Hepatocyte (in vitro differentiated cells): Measurements from ENCODE around the gene PTCD2. TPM values are rescaled to one million over a fixed set of nuclear protein-coding genes. Genes with fewer than 3 reads are reported as not detected.

Experiments
- DNase-seq: peaks from one replicate; pipeline ENCODE4 v3.0.0-alpha.2; 2016; ENCODE audit warnings: low spot score
- H2AFZ ChIP-seq: fragments of 200-600 bp; sonication (generic); 2 replicates; pipeline ENCODE4 v1.6.0; 2016; ENCODE audit warnings: antibody characterized with exemption, mild to moderate bottlenecking
- H3K27ac ChIP-seq: fragments of 200-600 bp; sonication (generic); 2 replicates; pipeline ENCODE4 v1.5.1; 2016; ENCODE audit warnings: mild to moderate bottlenecking
- H3K27me3 ChIP-seq: fragments of 200-600 bp; sonication (generic); 2 replicates; pipeline ENCODE4 v1.6.1; 2016
- H3K36me3 ChIP-seq: fragments of 200-600 bp; sonication (generic); replicated peaks from 2 replicates; pipeline ENCODE4 v1.5.1; 2016; ENCODE audit warnings: low read depth; ENCODE audit not compliant: insufficient read depth
- H3K4me1 ChIP-seq: fragments of 200-600 bp; sonication (generic); 2 replicates; pipeline ENCODE4 v1.5.1; 2016; ENCODE audit warnings: mild to moderate bottlenecking, moderate library complexity; ENCODE audit not compliant: insufficient read depth
- H3K4me2 ChIP-seq: fragments of 200-600 bp; sonication (generic); 2 replicates; pipeline ENCODE4 v1.6.0; 2016
- H3K4me3 ChIP-seq: fragments of 200-600 bp; sonication (generic); 2 replicates; pipeline ENCODE4 v1.5.1; 2016; ENCODE audit warnings: mild to moderate bottlenecking
- H3K79me2 ChIP-seq: fragments of 200-600 bp; sonication (generic); 2 replicates; pipeline ENCODE4 v1.6.0; 2017; ENCODE audit warnings: mild to moderate bottlenecking
- H3K9me2 ChIP-seq: fragments of 200-600 bp; sonication (generic); replicated peaks from 2 replicates; pipeline ENCODE4 v1.6.0; 2017; ENCODE audit warnings: mild to moderate bottlenecking; ENCODE audit not compliant: insufficient read depth
- H3K9me3 ChIP-seq: fragments of 200-600 bp; sonication (generic); 2 replicates; pipeline ENCODE4 v1.5.1; 2016; ENCODE audit warnings: low read depth, mild to moderate bottlenecking
- H4K20me1 ChIP-seq: fragments of 200-600 bp; sonication (generic); 2 replicates; pipeline ENCODE4 v1.6.0; 2016; ENCODE audit warnings: mild to moderate bottlenecking; ENCODE audit not compliant: insufficient read depth, poor library complexity, severe bottlenecking
- CTCF ChIP-seq: fragments of 200-600 bp; sonication (generic); IDR thresholded peaks from 2 replicates; pipeline ENCODE4 v1.5.1; 2016; ENCODE audit warnings: antibody characterized with exemption, mild to moderate bottlenecking; ENCODE audit not compliant: poor library complexity
- EZH2 ChIP-seq: fragments of 200-600 bp; sonication (generic); IDR thresholded peaks from 2 replicates; pipeline ENCODE4 v1.6.1; 2016; ENCODE audit warnings: antibody characterized with exemption, mild to moderate bottlenecking, borderline replicate concordance
- EZH2phosphoT487 ChIP-seq: fragments of 200-600 bp; sonication (generic); IDR thresholded peaks from one replicate; pipeline ENCODE4 v1.6.1; 2018; ENCODE audit warnings: antibody characterized with exemption, mild to moderate bottlenecking, low read depth, moderate library complexity; ENCODE audit not compliant: unreplicated experiment, severe bottlenecking
- WGBS: methylation state at CpG from one replicate; pipeline ENCODE4 v1.1.6; 2016; ENCODE audit warnings: low lambda C conversion rate; ENCODE audit errors: missing lambda C conversion rate; 5-methylcytosine and 5-hydroxymethylcytosine counted together
- polyA plus RNA-seq: library from polyadenylated mRNA; unstranded; fragments of >200 nt; fragmentation: Nextera tagmentation; extraction: Ambion mirVana; gene quantifications from 2 replicates; pipeline ENCODE4 v1.2.1, GENCODE V29; 2016
- total RNA-seq: library from RNA; depleted of rRNA; stranded (reverse); fragments of >200 nt; gene quantifications from 2 replicates; pipeline ENCODE4 v1.2.3, GENCODE V29; 2014

PTCD2 gene
- total and polyA plus RNA-seq, 2 experiments from 2014 or later: 5.8 to 10.5 TPM

GRCh38 chr5:72284559-72285423, 35.4 kb upstream of the PTCD2 start:
- Histone ChIP-seq H3K4me1 (peaks cover 35% of the 10 kb centered on the region), H3K36me3 (no peaks in the 10 kb centered on the region), H3K27ac (no peak overlapping the region), H3K9me2 (no peaks in the 10 kb centered on the region), H3K9me3 (no peaks in the 10 kb centered on the region), H4K20me1 (no peaks in the 10 kb centered on the region), H3K79me2 (no peaks in the 10 kb centered on the region), H3K4me2 (no peak overlapping the region), H3K4me3 (no peak overlapping the region), H3K27me3 (no peaks in the 10 kb centered on the region), H2AFZ (no peak overlapping the region)
- 86% methylated on average over 3 of the region's 3 CpGs for WGBS
- TF ChIP-seq CTCF (no peak), EZH2phosphoT487 (no peak), EZH2 (no peak)
- DNase-seq: no peak

GRCh38 chr5:72285424-72285821, 34.8 kb upstream of the PTCD2 start:
- Histone ChIP-seq H2AFZ (no peak overlapping the region), H3K9me3 (no peaks in the 10 kb centered on the region), H3K9me2 (no peaks in the 10 kb centered on the region), H4K20me1 (no peaks in the 10 kb centered on the region), H3K79me2 (no peaks in the 10 kb centered on the region), H3K27me3 (no peaks in the 10 kb centered on the region), H3K4me3 (no peak overlapping the region), H3K36me3 (no peaks in the 10 kb centered on the region), H3K4me2 (no peak overlapping the region), H3K4me1 (peaks cover 29% of the 10 kb centered on the region), H3K27ac (no peak overlapping the region)
- TF ChIP-seq CTCF (no peak), EZH2phosphoT487 (no peak), EZH2 (no peak)
- no peak for DNase-seq
- WGBS: 90% methylated on average over 3 of the region's 3 CpGs

- WGBS: 96% methylated on average over 5 of the region's 5 CpGs
Observed at GRCh38 chr5:72286798-72287197, 33.4 kb upstream of the PTCD2 start.

More at GRCh38 chr5:72286798-72287197, 33.4 kb upstream of the PTCD2 start:
- Histone ChIP-seq H3K36me3 (no peaks in the 10 kb centered on the region), H3K4me3 (no peak overlapping the region), H3K9me2 (no peaks in the 10 kb centered on the region), H3K4me1 (peaks cover 16% of the 10 kb centered on the region), H3K79me2 (no peaks in the 10 kb centered on the region), H2AFZ (no peak overlapping the region), H3K27me3 (no peaks in the 10 kb centered on the region), H3K9me3 (no peaks in the 10 kb centered on the region), H3K27ac (no peak overlapping the region), H4K20me1 (no peaks in the 10 kb centered on the region), H3K4me2 (no peak overlapping the region)
- no peak for DNase-seq
- TF ChIP-seq CTCF (no peak), EZH2phosphoT487 (no peak), EZH2 (no peak)
